ENCODE measurements around the gene ZC3H11A. TPM values are rescaled to one million over a fixed set of nuclear protein-coding genes. Genes with fewer than 3 reads are reported as not detected.

ZC3H11A gene
- total and polyA plus RNA-seq, 2 donors (not counting 3 experiments of a cell fraction or from before 2014, with no cell fraction given), result 36.8 to 72.6 TPM

GRCh38 chr1:203746281-203746680 lies 49.1 kb upstream of the ZC3H11A start:
- no peaks in the 10 kb centered on the region for H4K20me1 ChIP-seq (replicated peaks; ENCODE audit: control insufficient read depth, extremely low read depth, insufficient read depth, low read length)
- ChIA-PET CTCF (no interaction called here), POLR2A (no interaction called here)
- no peak overlapping the region for H3K9ac ChIP-seq (replicated peaks; ENCODE audit: extremely low read depth, insufficient read depth, low read length)
- H3K9me3 ChIP-seq (replicated peaks; ENCODE audit: control insufficient read depth, insufficient read depth, low read length), result no peaks in the 10 kb centered on the region
- dilution Hi-C loops (cut with MboI; ENCODE audit: extremely low pct_ligation_motif_present, low sequenced_read_pairs) (no loop called here), intact Hi-C loops (cut with micrococcal nuclease) (no loop called here)
- no peak for DNase-seq (ENCODE audit: low read depth, low spot score)
- H2AFZ ChIP-seq (ENCODE audit: low read depth, low read length), result no peak overlapping the region
- H3K4me3 ChIP-seq (replicated peaks in 1 of 3; ENCODE audit: insufficient read depth in 1 of 3, low read depth in 1 of 3, low read length in 3 of 3), result no peak overlapping the region
- FAIRE-seq, result no peak
- H3K4me2 ChIP-seq (ENCODE audit: insufficient read depth, low read length), result no peak overlapping the region
- no peak for TF ChIP-seq JUN (IDR thresholded peaks at IDR 0.05; ENCODE audit: borderline replicate concordance, insufficient read depth, insufficient read length, low read depth)
- H3K79me2 ChIP-seq (ENCODE audit: control insufficient read depth, insufficient read depth, low read length), result no peaks in the 10 kb centered on the region
- H3K4me1 ChIP-seq (ENCODE audit: control insufficient read depth, extremely low read depth, insufficient read depth, low read length), result peaks cover 6% of the 10 kb centered on the region
- H3K9me1 ChIP-seq (replicated peaks; ENCODE audit: control insufficient read depth, extremely low read depth, insufficient read depth, low read length), result no peaks in the 10 kb centered on the region
- no peaks in the 10 kb centered on the region for H3K36me3 ChIP-seq (ENCODE audit: control insufficient read depth in 2 of 2, extremely low read depth in 1 of 2, insufficient read depth in 2 of 2, low read length in 2 of 2)
- BruUV-seq (replicated peaks), result no TSS peak
- no peak overlapping the region for H3K27ac ChIP-seq (ENCODE audit: insufficient read depth, low read depth, low read length)
- no peaks in the 10 kb centered on the region for H3K27me3 ChIP-seq (ENCODE audit: control insufficient read depth in 2 of 2, insufficient read depth in 2 of 2, low read length in 2 of 2)

- ChIA-PET POLR2A (no interaction called here), CTCF (interaction anchor here (0.6 to 1.5 kb wide), 2 partner anchors 25 to 279 kb away, joined by 3 read pairs; no protein-coding TSS in a partner anchor)
- BruUV-seq (replicated peaks), result no TSS peak
- FAIRE-seq, result no peak
- Histone ChIP-seq H3K9me1 (replicated peaks; ENCODE audit: control insufficient read depth, extremely low read depth, insufficient read depth, low read length) (no peaks in the 10 kb centered on the region), H3K4me3 (replicated peaks in 1 of 3; ENCODE audit: insufficient read depth in 1 of 3, low read depth in 1 of 3, low read length in 3 of 3) (no peak overlapping the region), H3K9ac (replicated peaks; ENCODE audit: extremely low read depth, insufficient read depth, low read length) (no peak overlapping the region), H3K36me3 (ENCODE audit: control insufficient read depth in 2 of 2, extremely low read depth in 1 of 2, insufficient read depth in 2 of 2, low read length in 2 of 2) (no peaks in the 10 kb centered on the region), H3K27ac (ENCODE audit: insufficient read depth, low read depth, low read length) (no peak overlapping the region), H3K27me3 (ENCODE audit: control insufficient read depth in 2 of 2, insufficient read depth in 2 of 2, low read length in 2 of 2) (no peaks in the 10 kb centered on the region), H3K4me1 (ENCODE audit: control insufficient read depth, extremely low read depth, insufficient read depth, low read length) (no peaks in the 10 kb centered on the region), H2AFZ (ENCODE audit: low read depth, low read length) (no peak overlapping the region), H3K9me3 (replicated peaks; ENCODE audit: control insufficient read depth, insufficient read depth, low read length) (no peaks in the 10 kb centered on the region), H3K79me2 (ENCODE audit: control insufficient read depth, insufficient read depth, low read length) (no peaks in the 10 kb centered on the region), H4K20me1 (replicated peaks; ENCODE audit: control insufficient read depth, extremely low read depth, insufficient read depth, low read length) (no peaks in the 10 kb centered on the region), H3K4me2 (ENCODE audit: insufficient read depth, low read length) (no peak overlapping the region)
- dilution Hi-C loops (cut with MboI; ENCODE audit: extremely low pct_ligation_motif_present, low sequenced_read_pairs) (no loop called here), intact Hi-C loops (cut with micrococcal nuclease) (no loop called here)
- DNase-seq (ENCODE audit: low read depth, low spot score), result no peak
- no peak for TF ChIP-seq CTCF (IDR thresholded peaks at IDR 0.05; ENCODE audit: extremely low read depth in 1 of 2, insufficient read depth in 1 of 2, low read depth in 1 of 2, low read length in 2 of 2)
- no peak for TF ChIP-seq POLR2A (IDR thresholded peaks at IDR 0.05; ENCODE audit: low read depth, low read length)
- no peak for TF ChIP-seq POLR2AphosphoS5 (IDR thresholded peaks at IDR 0.05; ENCODE audit: insufficient read depth, low read depth, low read length)
- no peak for TF ChIP-seq MAX (IDR thresholded peaks at IDR 0.05; ENCODE audit: insufficient read depth, insufficient read length)
- TF ChIP-seq JUN (IDR thresholded peaks at IDR 0.05; ENCODE audit: borderline replicate concordance, insufficient read depth, insufficient read length, low read depth), result no peak
- TF ChIP-seq GATA2 (IDR thresholded peaks at IDR 0.05; ENCODE audit: insufficient read depth, insufficient read length, low read depth, low read length), result no peak
- TF ChIP-seq MYC (IDR thresholded peaks at IDR 0.05; ENCODE audit: low read depth, low read length), result no peak
- no peak for TF ChIP-seq EZH2 (IDR thresholded peaks at IDR 0.05; ENCODE audit: borderline replicate concordance, low read depth, low read length, severe bottlenecking)
- TF ChIP-seq FOS (IDR thresholded peaks at IDR 0.05; ENCODE audit: borderline replicate concordance, insufficient read depth, low read length), result no peak
These were observed 44.4 kb upstream of the ZC3H11A start for GRCh38 chr1:203751051-203751450.

Measured in endothelial cell of umbilical vein (primary cell).